ENCODE results near the gene HS3ST1. TPM values are rescaled to one million over a fixed set of nuclear protein-coding genes. Genes with fewer than 3 reads are reported as not detected.

Gene HS3ST1
- total RNA-seq, 2 experiments from 2014 or later, result not detected

DNA sequence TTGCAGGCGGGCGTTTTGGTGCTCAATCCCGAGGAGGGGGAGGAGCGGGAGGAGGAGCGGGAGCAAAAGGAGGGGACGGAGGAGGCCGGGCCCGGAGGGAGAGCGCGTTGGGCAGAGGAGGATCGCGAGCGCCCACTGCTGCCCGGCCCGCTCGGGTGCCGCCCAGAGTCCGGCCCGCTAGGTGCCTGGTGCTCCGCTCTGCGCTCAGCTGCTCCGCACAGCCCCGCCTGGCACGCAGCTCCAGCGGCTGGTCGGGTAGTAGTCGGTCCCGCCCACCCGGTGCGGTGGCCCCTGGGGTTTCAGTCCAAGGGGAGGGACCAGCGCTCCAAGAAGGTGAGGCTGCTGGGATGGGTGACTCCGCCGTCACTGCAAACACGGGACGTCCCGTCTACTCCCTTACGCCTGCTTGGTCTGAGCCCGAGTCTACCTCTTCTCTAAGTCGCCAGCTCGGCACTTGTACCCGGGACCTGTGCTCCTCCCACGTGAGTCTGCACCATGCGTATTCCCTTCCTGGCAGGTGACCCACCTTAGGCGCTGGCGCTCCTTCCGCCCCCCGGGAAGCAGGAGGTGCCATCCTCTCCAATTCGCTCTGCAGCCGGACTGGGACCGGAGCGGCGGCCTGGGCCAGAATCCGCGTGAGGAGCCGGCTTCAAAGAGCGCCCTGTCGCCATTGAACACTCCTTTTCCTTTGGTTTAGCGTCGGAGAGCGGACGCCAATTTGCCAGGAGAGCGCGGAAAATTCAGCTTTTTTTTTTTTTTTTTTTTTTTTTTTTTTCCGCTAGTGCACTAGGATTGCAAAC lies 405 bp upstream of the HS3ST1 start:
- Mint-ChIP-seq H3K4me1 (ENCODE audit: low read depth) (peaks cover 12% of the 10 kb centered on the region), H3K27me3 (peaks cover 40% of the 10 kb centered on the region), H3K36me3 (ENCODE audit: low read depth) (no peaks in the 10 kb centered on the region), H3K4me3 (peak overlapping the region; percentile 58), H3K9me3 (no peaks in the 10 kb centered on the region), H3K27ac (no peak overlapping the region)
- peak; percentile 82 for ATAC-seq
- intact Hi-C loops (cut with micrococcal nuclease), result loop anchor here (5.0 kb wide), 1 partner anchor 847 kb away; no protein-coding TSS in a partner anchor
- ChIA-PET CTCF (no interaction called here), POLR2A (no interaction called here)
- DNase-seq, result peak; percentile 55
- TF ChIP-seq, protein P1, sequence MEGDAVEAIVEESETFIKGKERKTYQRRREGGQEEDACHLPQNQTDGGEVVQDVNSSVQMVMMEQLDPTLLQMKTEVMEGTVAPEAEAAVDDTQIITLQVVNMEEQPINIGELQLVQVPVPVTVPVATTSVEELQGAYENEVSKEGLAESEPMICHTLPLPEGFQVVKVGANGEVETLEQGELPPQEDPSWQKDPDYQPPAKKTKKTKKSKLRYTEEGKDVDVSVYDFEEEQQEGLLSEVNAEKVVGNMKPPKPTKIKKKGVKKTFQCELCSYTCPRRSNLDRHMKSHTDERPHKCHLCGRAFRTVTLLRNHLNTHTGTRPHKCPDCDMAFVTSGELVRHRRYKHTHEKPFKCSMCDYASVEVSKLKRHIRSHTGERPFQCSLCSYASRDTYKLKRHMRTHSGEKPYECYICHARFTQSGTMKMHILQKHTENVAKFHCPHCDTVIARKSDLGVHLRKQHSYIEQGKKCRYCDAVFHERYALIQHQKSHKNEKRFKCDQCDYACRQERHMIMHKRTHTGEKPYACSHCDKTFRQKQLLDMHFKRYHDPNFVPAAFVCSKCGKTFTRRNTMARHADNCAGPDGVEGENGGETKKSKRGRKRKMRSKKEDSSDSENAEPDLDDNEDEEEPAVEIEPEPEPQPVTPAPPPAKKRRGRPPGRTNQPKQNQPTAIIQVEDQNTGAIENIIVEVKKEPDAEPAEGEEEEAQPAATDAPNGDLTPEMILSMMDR (IDR thresholded peaks at IDR 0.05), result no peak

- H3K27ac Mint-ChIP-seq, result no peak overlapping the region
- H3K9me3 Mint-ChIP-seq, result no peaks in the 10 kb centered on the region
- intact Hi-C loops (cut with micrococcal nuclease), result loop anchor here (5.0 kb wide), 1 partner anchor 845 kb away; no protein-coding TSS in a partner anchor
- ChIA-PET POLR2A (no interaction called here), CTCF (no interaction called here)
- H3K4me1 Mint-ChIP-seq (ENCODE audit: low read depth), result peaks cover 12% of the 10 kb centered on the region
- ATAC-seq (no peak), DNase-seq (peak; percentile 2)
- peak overlapping the region; percentile 58 for H3K4me3 Mint-ChIP-seq
- TF ChIP-seq, protein P1 (IDR thresholded peaks at IDR 0.05), result no peak
- H3K27me3 Mint-ChIP-seq, result peaks cover 37% of the 10 kb centered on the region
- H3K36me3 Mint-ChIP-seq (ENCODE audit: low read depth), result no peaks in the 10 kb centered on the region
Measured at GRCh38 chr4:11427121-11427996, 1.3 kb downstream of the HS3ST1 start.

GRCh38 chr4:11426731-11427120 lies 2.0 kb downstream of the HS3ST1 start:
- Mint-ChIP-seq H3K9me3 (no peaks in the 10 kb centered on the region), H3K27me3 (peaks cover 36% of the 10 kb centered on the region), H3K4me1 (ENCODE audit: low read depth) (peaks cover 12% of the 10 kb centered on the region), H3K36me3 (ENCODE audit: low read depth) (no peaks in the 10 kb centered on the region), H3K27ac (no peak overlapping the region), H3K4me3 (no peak overlapping the region)
- TF ChIP-seq, protein P1 (IDR thresholded peaks at IDR 0.05), result no peak
- ChIA-PET CTCF (no interaction called here), POLR2A (interaction anchor here (0.6 kb wide), 1 partner anchor 642 kb away, joined by 3 read pairs; no protein-coding TSS in a partner anchor)
- no peak for DNase-seq
- intact Hi-C loops (cut with micrococcal nuclease), result loop anchor here (5.0 kb wide), 1 partner anchor 844 kb away; no protein-coding TSS in a partner anchor
- ATAC-seq, result no peak

GRCh38 chr4:11426003-11426402 lies 2.7 kb downstream of the HS3ST1 start:
- Mint-ChIP-seq H3K9me3 (no peaks in the 10 kb centered on the region), H3K27ac (no peak overlapping the region), H3K4me3 (no peak overlapping the region), H3K36me3 (ENCODE audit: low read depth) (no peaks in the 10 kb centered on the region), H3K27me3 (peaks cover 32% of the 10 kb centered on the region), H3K4me1 (ENCODE audit: low read depth) (peaks cover 12% of the 10 kb centered on the region)
- ChIA-PET CTCF (no interaction called here), POLR2A (interaction anchor here (0.6 kb wide), 1 partner anchor 641 kb away, joined by 3 read pairs; no protein-coding TSS in a partner anchor)
- intact Hi-C loops (cut with micrococcal nuclease), result loop anchor here (5.0 kb wide), 1 partner anchor 844 kb away; no protein-coding TSS in a partner anchor
- no peak for ATAC-seq
- TF ChIP-seq, protein P1 (IDR thresholded peaks at IDR 0.05), result no peak
- DNase-seq, result no peak

Data from activated CD8-positive, alpha-beta T cell treated with anti-CD3 and anti-CD28 coated beads for 36 hours (primary cell).